Endothelial cell of umbilical vein (primary cell): ENCODE data around the gene LRRC14B. TPM values are rescaled to one million over a fixed set of nuclear protein-coding genes. Genes with fewer than 3 reads are reported as not detected.

Experiments
- BruUV-seq: library from RNA; stranded (reverse); fragments of 400-500 nt; replicated peaks from 2 replicates; lab custom pipeline; 2021; lab: Mats Ljungman, UMichigan
- CTCF ChIA-PET: fragments of 300-600, 350-600 bp; sonication (Branson Sonifier 250); formaldehyde crosslinking; loops from one replicate; lab custom pipeline; 2021; ENCODE audit warnings: antibody characterized with exemption, inconsistent platforms; lab: Charles Lee
- POLR2A ChIA-PET: fragments of 300-600, 350-600 bp; sonication (Branson Sonifier 250); formaldehyde crosslinking; loops from one replicate; lab custom pipeline; 2021; ENCODE audit warnings: antibody characterized with exemption, inconsistent platforms; lab: Charles Lee
- DNase-seq: peaks from one replicate; pipeline ENCODE4 v3.0.0-alpha.2; 2011; ENCODE audit warnings: low read depth, low spot score
- FAIRE-seq: peaks from 2 replicates; lab custom pipeline; 2011; peaks lifted over from hg19 to GRCh38; lab: Jason Lieb, UNC
- H2AFZ ChIP-seq: 2 replicates; pipeline ENCODE4 v1.6.0; 2012; ENCODE audit warnings: low read depth, low read length, control low read depth, inconsistent platforms
- H3K27ac ChIP-seq: 2 replicates; pipeline ENCODE4 v1.5.1; 2011; ENCODE audit warnings: low read depth, mild to moderate bottlenecking, control low read depth, low read length, moderate library complexity; ENCODE audit not compliant: insufficient read depth
- H3K27me3 ChIP-seq, 2 experiments: 2 replicates each; pipeline versions ENCODE4 v1.6.0 to v1.6.1; 2011; ENCODE audit warnings: low read length in 2 of 2, mixed read lengths in 1 of 2; ENCODE audit not compliant: control insufficient read depth in 2 of 2, insufficient read depth in 2 of 2
- H3K36me3 ChIP-seq, 2 experiments: 2 replicates in 1 of 2; 3 replicates in 1 of 2; pipeline ENCODE4 v1.5.1; 2011; ENCODE audit warnings: low read length in 2 of 2, mild to moderate bottlenecking in 1 of 2, moderate library complexity in 1 of 2; ENCODE audit not compliant: control insufficient read depth in 2 of 2, insufficient read depth in 2 of 2; ENCODE audit errors: extremely low read depth in 1 of 2
- H3K4me1 ChIP-seq: 3 replicates; pipeline ENCODE4 v1.5.1; 2011; ENCODE audit warnings: mild to moderate bottlenecking, low read length; ENCODE audit not compliant: control insufficient read depth, insufficient read depth; ENCODE audit errors: extremely low read depth
- H3K4me2 ChIP-seq: 2 replicates; pipeline ENCODE4 v1.6.1; 2011; ENCODE audit warnings: low read length, control low read depth, mixed read lengths; ENCODE audit not compliant: insufficient read depth
- H3K4me3 ChIP-seq, 3 experiments: fragments of 200-600 bp in 1 of 3; sonication (generic), shearing (Covaris generic) in 1 of 3; replicated peaks in 1 of 3; 2 replicates each; pipeline ENCODE4 v1.5.1; 2011 to 2016; ENCODE audit warnings: control low read depth in 3 of 3, low read length in 3 of 3, mild to moderate bottlenecking in 2 of 3, inconsistent platforms in 1 of 3, low read depth in 1 of 3, moderate library complexity in 1 of 3; ENCODE audit not compliant: insufficient read depth in 1 of 3
- H3K79me2 ChIP-seq: 2 replicates; pipeline ENCODE4 v1.6.0; 2012; ENCODE audit warnings: low read length, inconsistent platforms; ENCODE audit not compliant: control insufficient read depth, insufficient read depth
- H3K9ac ChIP-seq: replicated peaks from 2 replicates; pipeline ENCODE3; 2011; ENCODE audit warnings: low read length, control low read depth; ENCODE audit not compliant: insufficient read depth; ENCODE audit errors: extremely low read depth
- H3K9me1 ChIP-seq: replicated peaks from 3 replicates; pipeline ENCODE4 v1.6.0; 2011; ENCODE audit warnings: mild to moderate bottlenecking, low read length; ENCODE audit not compliant: control insufficient read depth, insufficient read depth; ENCODE audit errors: extremely low read depth
- H3K9me3 ChIP-seq: replicated peaks from 2 replicates; pipeline ENCODE4 v1.5.1; 2012; ENCODE audit warnings: low read length, inconsistent platforms; ENCODE audit not compliant: control insufficient read depth, insufficient read depth
- H4K20me1 ChIP-seq: replicated peaks from 2 replicates; pipeline ENCODE3; 2011; ENCODE audit warnings: mild to moderate bottlenecking, low read length; ENCODE audit not compliant: control insufficient read depth, insufficient read depth; ENCODE audit errors: extremely low read depth
- CTCF ChIP-seq, 2 donors: IDR thresholded peaks; 1 replicate in 1 of 2; 2 replicates in 1 of 2; pipeline ENCODE4 v1.5.1; 2011; ENCODE audit warnings: low read length in 2 of 2, mild to moderate bottlenecking in 2 of 2, moderate library complexity in 2 of 2, control low read depth in 1 of 2, inconsistent platforms in 1 of 2, low read depth in 1 of 2; ENCODE audit not compliant: insufficient read depth in 1 of 2; ENCODE audit errors: extremely low read depth in 1 of 2
- EZH2 ChIP-seq: IDR thresholded peaks from 2 replicates; pipeline ENCODE4 v1.6.1; 2012; ENCODE audit warnings: borderline replicate concordance, low read depth, mild to moderate bottlenecking, moderate library complexity, low read length, inconsistent platforms; ENCODE audit not compliant: severe bottlenecking
- FOS ChIP-seq: IDR thresholded peaks from 2 replicates; pipeline ENCODE4 v1.6.1; 2011; ENCODE audit warnings: mild to moderate bottlenecking, low read length, moderate library complexity, borderline replicate concordance; ENCODE audit not compliant: insufficient read depth
- GATA2 ChIP-seq: IDR thresholded peaks from 2 replicates; pipeline ENCODE4 v1.7.0; 2011; ENCODE audit warnings: low read depth, mild to moderate bottlenecking, moderate library complexity, mixed read lengths, low read length; ENCODE audit not compliant: insufficient read length, insufficient read depth
- JUN ChIP-seq: IDR thresholded peaks from 2 replicates; pipeline ENCODE4 v1.6.1; 2011; ENCODE audit warnings: borderline replicate concordance, low read depth; ENCODE audit not compliant: insufficient read length, insufficient read depth
- MAX ChIP-seq: IDR thresholded peaks from 2 replicates; pipeline ENCODE4 v1.6.1; 2011; ENCODE audit not compliant: insufficient read depth, insufficient read length
- MYC ChIP-seq: IDR thresholded peaks from one replicate; pipeline ENCODE4 v1.6.1; 2011; ENCODE audit warnings: mild to moderate bottlenecking, low read depth, low read length
- POLR2A ChIP-seq: IDR thresholded peaks from 2 replicates; pipeline ENCODE4 v1.6.1; 2012; ENCODE audit warnings: low read depth, mild to moderate bottlenecking, control low read depth, low read length
- POLR2AphosphoS5 ChIP-seq: IDR thresholded peaks from 2 replicates; pipeline ENCODE4 v1.6.1; 2012; ENCODE audit warnings: low read depth, mild to moderate bottlenecking, control low read depth, low read length, moderate library complexity; ENCODE audit not compliant: insufficient read depth
- dilution Hi-C: fragments of 300-500 bp; cut with MboI; formaldehyde crosslinking; loops from one replicate; pipeline ENCODE4 v1.15.0; 2019; ENCODE audit warnings: low sequenced_read_pairs; ENCODE audit not compliant: extremely low pct_ligation_motif_present
- intact Hi-C: fragments of 100-400 bp; cut with micrococcal nuclease; formaldehyde crosslinking; loops from one replicate; pipeline ENCODE4 v1.10.0; 2022
- polyA plus RNA-seq, 4 experiments: library from polyadenylated mRNA; depleted of rRNA in 3 of 4; stranded (reverse) in 3 of 4; unstranded in 1 of 4; fragments of >200 nt; gene quantifications; 2 replicates each; pipeline versions ENCODE4 v1.2.1 to v1.2.3, GENCODE V29; 2011 to 2012; ENCODE audit warnings: missing spikeins in 1 of 4
- total RNA-seq: library from RNA; stranded (reverse); gene quantifications from 2 replicates; pipeline ENCODE4 v1.2.3, GENCODE V29; 2021

LRRC14B gene
- total and polyA plus RNA-seq, 2 donors (not counting 3 experiments of a cell fraction or from before 2014, with no cell fraction given): not detected

- Histone ChIP-seq H3K27me3 (no peaks in the 10 kb centered on the region), H3K36me3 (no peaks in the 10 kb centered on the region), H3K9me3 (no peaks in the 10 kb centered on the region), H2AFZ (no peak overlapping the region), H3K4me3 (no peak overlapping the region), H3K9ac (no peak overlapping the region), H3K9me1 (no peaks in the 10 kb centered on the region), H3K4me2 (no peak overlapping the region), H3K4me1 (no peaks in the 10 kb centered on the region), H3K27ac (no peak overlapping the region), H4K20me1 (no peaks in the 10 kb centered on the region), H3K79me2 (no peaks in the 10 kb centered on the region)
- DNase-seq: no peak
- POLR2A ChIA-PET: no interaction called here
- no peak for TF ChIP-seq POLR2A
- no peak for FAIRE-seq
- dilution Hi-C loops: no loop called here
- CTCF ChIA-PET: no interaction called here
- intact Hi-C loops: no loop called here
- BruUV-seq: no TSS peak
Measured at GRCh38 chr5:166441-167372, 24.6 kb upstream of the LRRC14B start.

- H3K9me3 ChIP-seq: no peaks in the 10 kb centered on the region
- CTCF ChIA-PET: no interaction called here
- BruUV-seq: no TSS peak
- H3K27ac ChIP-seq: no peak overlapping the region
- no peaks in the 10 kb centered on the region for H4K20me1 ChIP-seq
- no peak overlapping the region for H3K4me3 ChIP-seq
- no peaks in the 10 kb centered on the region for H3K27me3 ChIP-seq
- H2AFZ ChIP-seq: no peak overlapping the region
- no peaks in the 10 kb centered on the region for H3K79me2 ChIP-seq
- POLR2A ChIA-PET: no interaction called here
- H3K9me1 ChIP-seq: no peaks in the 10 kb centered on the region
- H3K4me2 ChIP-seq: no peak overlapping the region
- dilution Hi-C loops: no loop called here
- DNase-seq: no peak
- no peak for FAIRE-seq
- no peaks in the 10 kb centered on the region for H3K4me1 ChIP-seq
- intact Hi-C loops: no loop called here
- no peak overlapping the region for H3K9ac ChIP-seq
- TF ChIP-seq FOS (no peak), MAX (no peak), EZH2 (no peak), POLR2A (no peak), MYC (no peak), CTCF (IDR thresholded peaks at IDR 0.05; ENCODE audit: extremely low read depth in 1 of 2, insufficient read depth in 1 of 2, low read depth in 1 of 2, low read length in 2 of 2) (no peak), GATA2 (no peak), JUN (no peak), POLR2AphosphoS5 (no peak)
- H3K36me3 ChIP-seq: no peaks in the 10 kb centered on the region
Measured at GRCh38 chr5:167511-167910, 23.8 kb upstream of the LRRC14B start.
